ENCODE data around the gene CCDC86. TPM values are rescaled to one million over a fixed set of nuclear protein-coding genes. Genes with fewer than 3 reads are reported as not detected.

CCDC86 gene
- total RNA-seq, 4 donors from 2014 or later = 15.9 to 41.1 (median 27.3) TPM

DNA sequence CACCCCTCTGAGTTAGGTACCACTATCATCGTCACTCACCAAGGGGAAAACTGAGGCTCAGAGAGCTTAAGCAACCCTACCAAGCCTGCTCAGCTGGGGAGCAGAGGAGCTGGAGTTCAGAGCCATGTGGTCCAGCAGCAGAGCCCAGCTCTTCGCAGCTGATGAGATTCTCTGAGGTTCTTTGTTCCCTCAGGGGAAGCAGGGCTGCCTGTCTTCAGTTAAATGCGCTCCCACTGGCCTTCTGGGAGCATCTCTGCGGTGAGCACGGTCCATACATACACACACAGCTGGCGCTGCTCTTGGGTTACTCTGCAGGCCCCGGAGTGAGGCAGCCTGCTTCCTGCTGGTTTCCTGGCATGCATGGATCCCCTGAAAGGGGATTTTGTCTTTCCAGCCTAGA is 19.0 kb downstream of the CCDC86 start:
- H3K9me3 ChIP-seq = no peaks in the 10 kb centered on the region
- H3K27me3 ChIP-seq = no peaks in the 10 kb centered on the region
- WGBS, 2 donors = 29 to 35% methylated on average over 6 to 7 of the region's 7 CpGs
- TF ChIP-seq EP300 (IDR thresholded peaks at IDR 0.05) = no peak
- TF ChIP-seq, protein P1, sequence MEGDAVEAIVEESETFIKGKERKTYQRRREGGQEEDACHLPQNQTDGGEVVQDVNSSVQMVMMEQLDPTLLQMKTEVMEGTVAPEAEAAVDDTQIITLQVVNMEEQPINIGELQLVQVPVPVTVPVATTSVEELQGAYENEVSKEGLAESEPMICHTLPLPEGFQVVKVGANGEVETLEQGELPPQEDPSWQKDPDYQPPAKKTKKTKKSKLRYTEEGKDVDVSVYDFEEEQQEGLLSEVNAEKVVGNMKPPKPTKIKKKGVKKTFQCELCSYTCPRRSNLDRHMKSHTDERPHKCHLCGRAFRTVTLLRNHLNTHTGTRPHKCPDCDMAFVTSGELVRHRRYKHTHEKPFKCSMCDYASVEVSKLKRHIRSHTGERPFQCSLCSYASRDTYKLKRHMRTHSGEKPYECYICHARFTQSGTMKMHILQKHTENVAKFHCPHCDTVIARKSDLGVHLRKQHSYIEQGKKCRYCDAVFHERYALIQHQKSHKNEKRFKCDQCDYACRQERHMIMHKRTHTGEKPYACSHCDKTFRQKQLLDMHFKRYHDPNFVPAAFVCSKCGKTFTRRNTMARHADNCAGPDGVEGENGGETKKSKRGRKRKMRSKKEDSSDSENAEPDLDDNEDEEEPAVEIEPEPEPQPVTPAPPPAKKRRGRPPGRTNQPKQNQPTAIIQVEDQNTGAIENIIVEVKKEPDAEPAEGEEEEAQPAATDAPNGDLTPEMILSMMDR (IDR thresholded peaks at IDR 0.05) = no peak
- TF ChIP-seq POLR2A (IDR thresholded peaks at IDR 0.05) = no peak
- no peak for DNase-seq (ENCODE audit: low spot score in 2 of 2)
- no peaks in the 10 kb centered on the region for H3K36me3 ChIP-seq
- no peak overlapping the region for H3K27ac ChIP-seq
- no peaks in the 10 kb centered on the region for H3K4me1 ChIP-seq
- no peak overlapping the region for H3K4me3 ChIP-seq

DNA sequence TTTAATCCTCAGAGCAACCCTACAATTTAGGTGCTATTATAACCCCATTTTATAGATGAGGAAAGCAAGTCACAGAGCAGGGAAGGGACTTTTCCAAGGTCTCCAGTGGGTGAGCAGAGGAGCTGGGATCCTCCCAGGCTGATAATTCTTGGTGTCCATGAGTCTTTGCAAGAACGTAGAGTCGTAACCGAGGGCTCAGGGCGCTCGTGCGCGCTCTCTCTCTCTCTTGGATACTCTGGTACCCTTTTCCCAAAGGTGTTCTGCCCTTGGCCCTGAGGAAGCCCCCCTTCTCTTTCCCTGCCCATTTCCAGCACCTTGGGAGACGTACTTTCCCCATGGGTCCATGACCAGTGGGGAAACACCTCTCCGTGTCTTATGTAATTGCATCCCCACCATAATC is 20.3 kb downstream of the CCDC86 start:
- no peaks in the 10 kb centered on the region for H3K4me1 ChIP-seq
- H3K9me3 ChIP-seq = no peaks in the 10 kb centered on the region
- DNase-seq (ENCODE audit: low spot score in 2 of 2) = no peak
- 92% methylated on average over 9 of the region's 9 CpGs for WGBS, 2 donors
- no peaks in the 10 kb centered on the region for H3K36me3 ChIP-seq
- H3K4me3 ChIP-seq = no peak overlapping the region
- H3K27me3 ChIP-seq = no peaks in the 10 kb centered on the region
- TF ChIP-seq, protein P1 (IDR thresholded peaks at IDR 0.05) = no peak
- TF ChIP-seq POLR2A (IDR thresholded peaks at IDR 0.05) = no peak
- TF ChIP-seq EP300 (IDR thresholded peaks at IDR 0.05) = no peak
- H3K27ac ChIP-seq = no peak overlapping the region

DNA sequence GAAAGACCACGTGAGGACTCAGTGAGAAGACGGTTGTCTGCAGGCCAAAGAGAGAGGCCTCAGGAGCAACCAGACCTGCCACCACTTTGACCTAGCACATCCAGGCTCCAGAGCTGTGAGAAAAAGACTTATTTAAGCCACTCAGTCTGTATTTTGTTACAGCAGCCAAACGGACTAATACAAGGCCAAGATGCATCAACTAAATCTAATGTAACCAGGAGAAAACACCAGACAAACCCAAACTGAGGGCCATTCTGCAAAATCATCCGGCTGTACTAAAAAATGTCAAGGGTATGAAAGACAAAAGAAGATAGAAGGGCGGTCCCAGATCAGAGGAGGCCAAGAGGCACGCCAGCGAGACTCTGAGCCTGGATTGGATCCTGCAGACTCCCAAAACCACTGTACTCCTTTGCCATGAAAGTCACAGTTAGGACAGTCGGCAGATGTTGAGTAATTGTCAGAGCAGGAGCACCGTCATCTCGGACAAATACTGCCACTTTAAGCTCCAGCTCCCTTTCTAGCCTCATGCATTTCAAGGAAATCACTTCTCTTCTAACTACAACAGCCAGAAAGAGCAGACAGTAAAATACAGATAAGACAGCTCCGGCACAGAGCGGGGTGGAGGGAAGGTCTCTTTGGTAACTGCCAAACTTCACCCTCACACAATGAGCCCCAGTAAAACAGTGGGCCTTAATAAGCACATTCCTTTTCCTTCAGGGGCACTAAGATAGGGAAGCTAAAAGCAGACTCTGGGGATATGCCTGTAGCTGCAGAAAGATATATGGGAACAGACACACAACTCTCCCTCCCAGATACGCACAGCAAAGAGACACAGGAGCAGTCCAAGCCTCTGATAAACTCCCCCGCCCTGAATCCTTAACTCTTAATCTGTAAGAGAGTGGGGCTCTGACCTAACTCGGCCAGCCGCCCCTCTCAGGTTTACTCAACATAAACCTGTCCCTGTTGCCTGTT is 21.9 kb downstream of the CCDC86 start:
- Histone ChIP-seq H3K4me1 (no peaks in the 10 kb centered on the region), H3K36me3 (no peaks in the 10 kb centered on the region), H3K27ac (no peak overlapping the region), H3K9me3 (no peaks in the 10 kb centered on the region), H3K4me3 (no peak overlapping the region), H3K27me3 (no peaks in the 10 kb centered on the region)
- TF ChIP-seq POLR2A (IDR thresholded peaks at IDR 0.05) (no peak), EP300 (IDR thresholded peaks at IDR 0.05) (no peak)
- TF ChIP-seq, protein P1 (IDR thresholded peaks at IDR 0.05) = no peak
- no peak for DNase-seq (ENCODE audit: low spot score in 2 of 2)
- 72 to 76% methylated on average over 16 of the region's 16 CpGs for WGBS, 2 donors

DNA sequence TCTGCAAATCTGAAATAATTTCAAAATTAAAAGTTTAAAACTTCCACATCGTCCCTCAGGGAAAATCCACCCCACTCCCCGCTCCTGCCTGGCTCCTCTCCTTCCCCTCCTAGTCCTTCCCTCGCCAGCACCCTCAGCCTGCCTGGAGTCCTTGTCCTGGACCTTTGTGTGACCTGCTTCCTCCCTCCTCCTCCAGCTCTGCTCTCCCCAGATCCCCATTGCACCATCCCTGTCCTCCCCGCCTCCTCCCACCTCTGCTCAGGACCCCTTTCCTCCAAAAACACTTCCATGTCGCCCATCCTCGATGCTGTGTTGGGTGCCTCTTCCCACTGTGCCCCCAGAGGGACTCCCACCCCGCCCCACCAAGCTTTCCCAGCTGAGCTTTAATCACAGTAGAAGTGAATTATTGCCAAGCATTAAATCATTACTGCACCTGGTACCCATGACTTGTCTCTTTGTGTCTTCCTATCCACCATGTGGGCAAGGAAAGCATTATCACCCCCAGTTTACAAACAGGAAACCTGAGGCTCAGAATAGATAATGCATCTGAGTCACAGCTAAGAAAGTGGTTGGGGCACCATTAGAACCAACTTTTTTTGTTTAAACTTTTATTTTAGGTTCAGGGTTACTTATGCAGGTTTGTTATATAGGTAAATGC is 23.1 kb downstream of the CCDC86 start:
- no peaks in the 10 kb centered on the region for H3K36me3 ChIP-seq
- H3K4me3 ChIP-seq = no peak overlapping the region
- no peaks in the 10 kb centered on the region for H3K9me3 ChIP-seq
- TF ChIP-seq EP300 (IDR thresholded peaks at IDR 0.05) (no peak), POLR2A (IDR thresholded peaks at IDR 0.05) (no peak)
- TF ChIP-seq, protein P1 (IDR thresholded peaks at IDR 0.05) = no peak
- no peaks in the 10 kb centered on the region for H3K4me1 ChIP-seq
- H3K27me3 ChIP-seq = no peaks in the 10 kb centered on the region
- WGBS, 2 donors = 73 to 76% methylated on average over 7 of the region's 7 CpGs
- H3K27ac ChIP-seq = no peak overlapping the region
- no peak for DNase-seq (ENCODE audit: low spot score in 2 of 2)
